Activated CD4-positive, alpha-beta memory T cell treated with anti-CD3 and anti-CD28 coated beads, Interleukin-2, amount 10 ng/mL, durations not matched to agents 7 days and 5 days (primary cell): ENCODE results near the gene ARHGEF12. TPM values are rescaled to one million over a fixed set of nuclear protein-coding genes. Genes with fewer than 3 reads are reported as not detected.
A peak's percentile ranks its signal among the peaks of the same experiment; 100 is the strongest.

Experiments used
- CTCF ChIA-PET: fragments of 350-600 bp; sonication (Branson Sonifier 250); formaldehyde crosslinking; loops from one replicate; lab custom pipeline; 2021; ENCODE audit warnings: antibody characterized with exemption, inconsistent platforms; lab: Charles Lee
- POLR2A ChIA-PET: fragments of 350-600 bp; sonication (Branson Sonifier 250); formaldehyde crosslinking; loops from one replicate; lab custom pipeline; 2021; ENCODE audit warnings: antibody characterized with exemption; lab: Charles Lee
- DNase-seq: peaks from one replicate; pipeline ENCODE4 v3.0.0-alpha.2; 2020
- H3K27ac Mint-ChIP-seq: one replicate; pipeline ENCODE4 v1.8.0; 2021; ENCODE audit warnings: mild to moderate bottlenecking, mixed read lengths
- H3K27me3 Mint-ChIP-seq: one replicate; pipeline ENCODE4 v1.8.0; 2021; ENCODE audit warnings: mixed read lengths
- H3K36me3 Mint-ChIP-seq: one replicate; pipeline ENCODE4 v1.8.0; 2021; ENCODE audit warnings: low read depth, mixed read lengths
- H3K4me1 Mint-ChIP-seq: one replicate; pipeline ENCODE4 v1.8.0; 2021; ENCODE audit warnings: mixed read lengths
- H3K4me3 Mint-ChIP-seq: one replicate; pipeline ENCODE4 v1.8.0; 2021; ENCODE audit warnings: mild to moderate bottlenecking, mixed read lengths
- H3K9me3 Mint-ChIP-seq: one replicate; pipeline ENCODE4 v1.8.0; 2021; ENCODE audit warnings: mixed read lengths
- total RNA-seq, 2 experiments: library from RNA; stranded (reverse); gene quantifications; one replicate each; pipeline ENCODE4 v1.2.3, GENCODE V29; 2021

ARHGEF12 gene
- total RNA-seq, 2 experiments from 2014 or later: 19.7 to 21.5 TPM

- Mint-ChIP-seq H3K9me3 (no peaks in the 10 kb centered on the region), H3K4me1 (peaks cover 17% of the 10 kb centered on the region), H3K4me3 (no peak overlapping the region), H3K27ac (no peak overlapping the region), H3K27me3 (no peaks in the 10 kb centered on the region), H3K36me3 (peaks cover 5% of the 10 kb centered on the region)
- ChIA-PET POLR2A (no interaction called here), CTCF (no interaction called here)
- DNase-seq: no peak
Observed at GRCh38 chr11:120430146-120430545, 93.9 kb downstream of the ARHGEF12 start.

- ChIA-PET CTCF (interaction anchor here (0.6 to 0.7 kb wide), 2 partner anchors 13 to 81 kb away, joined by 3 to 6 read pairs; no protein-coding TSS in a partner anchor), POLR2A (no interaction called here)
- H3K4me3 Mint-ChIP-seq: no peak overlapping the region
Observed at GRCh38 chr11:120431633-120432032, 95.4 kb downstream of the ARHGEF12 start.

GRCh38 chr11:120432056-120433018 is 96.1 kb downstream of the ARHGEF12 start:
- peak overlapping the region; percentile 50 for H3K27ac Mint-ChIP-seq
- POLR2A ChIA-PET: no interaction called here
- H3K9me3 Mint-ChIP-seq: no peaks in the 10 kb centered on the region
- peaks cover 5% of the 10 kb centered on the region for H3K36me3 Mint-ChIP-seq
- DNase-seq: no peak
- H3K27me3 Mint-ChIP-seq: no peaks in the 10 kb centered on the region
- peaks cover 17% of the 10 kb centered on the region for H3K4me1 Mint-ChIP-seq
- CTCF ChIA-PET: interaction anchor here (0.6 to 0.7 kb wide), 2 partner anchors 12 to 81 kb away, joined by 3 to 6 read pairs; no protein-coding TSS in a partner anchor
- H3K4me3 Mint-ChIP-seq: no peak overlapping the region

More at GRCh38 chr11:120431633-120432032, 95.4 kb downstream of the ARHGEF12 start:
- H3K4me1 Mint-ChIP-seq: peaks cover 17% of the 10 kb centered on the region
- no peaks in the 10 kb centered on the region for H3K27me3 Mint-ChIP-seq
- peaks cover 5% of the 10 kb centered on the region for H3K36me3 Mint-ChIP-seq
- no peak overlapping the region for H3K27ac Mint-ChIP-seq
- H3K9me3 Mint-ChIP-seq: no peaks in the 10 kb centered on the region
- DNase-seq: no peak

GRCh38 chr11:120441592-120441991 is 105.4 kb downstream of the ARHGEF12 start:
- Mint-ChIP-seq H3K4me1 (no peaks in the 10 kb centered on the region), H3K9me3 (no peaks in the 10 kb centered on the region), H3K36me3 (peaks cover 2% of the 10 kb centered on the region), H3K27ac (no peak overlapping the region), H3K27me3 (no peaks in the 10 kb centered on the region), H3K4me3 (no peak overlapping the region)
- POLR2A ChIA-PET: no interaction called here
- no peak for DNase-seq
- CTCF ChIA-PET: no interaction called here

GRCh38 chr11:120442031-120442430 is 105.8 kb downstream of the ARHGEF12 start:
- no peak overlapping the region for H3K27ac Mint-ChIP-seq
- no peaks in the 10 kb centered on the region for H3K4me1 Mint-ChIP-seq
- H3K27me3 Mint-ChIP-seq: no peaks in the 10 kb centered on the region
- CTCF ChIA-PET: no interaction called here
- POLR2A ChIA-PET: no interaction called here
- no peaks in the 10 kb centered on the region for H3K9me3 Mint-ChIP-seq
- no peak overlapping the region for H3K4me3 Mint-ChIP-seq
- peaks cover 6% of the 10 kb centered on the region for H3K36me3 Mint-ChIP-seq
- DNase-seq: no peak

- Mint-ChIP-seq H3K9me3 (no peaks in the 10 kb centered on the region), H3K4me1 (no peaks in the 10 kb centered on the region)
- CTCF ChIA-PET: interaction anchor here (1.3 kb wide), 1 partner anchor 21 kb away, joined by 3 read pairs; no protein-coding TSS in a partner anchor
Observed at GRCh38 chr11:120446802-120447201, 110.6 kb downstream of the ARHGEF12 start.

GRCh38 chr11:120448240-120448639 is 112.0 kb downstream of the ARHGEF12 start:
- no peaks in the 10 kb centered on the region for H3K9me3 Mint-ChIP-seq
- POLR2A ChIA-PET: no interaction called here
- H3K27ac Mint-ChIP-seq: no peak overlapping the region
- CTCF ChIA-PET: no interaction called here
- DNase-seq: no peak
- peaks cover 3% of the 10 kb centered on the region for H3K4me1 Mint-ChIP-seq
- H3K27me3 Mint-ChIP-seq: no peaks in the 10 kb centered on the region
- H3K4me3 Mint-ChIP-seq: no peak overlapping the region
- peaks cover 16% of the 10 kb centered on the region for H3K36me3 Mint-ChIP-seq

More at GRCh38 chr11:120446802-120447201, 110.6 kb downstream of the ARHGEF12 start:
- POLR2A ChIA-PET: no interaction called here
- H3K27me3 Mint-ChIP-seq: no peaks in the 10 kb centered on the region
- peaks cover 9% of the 10 kb centered on the region for H3K36me3 Mint-ChIP-seq
- H3K27ac Mint-ChIP-seq: no peak overlapping the region
- no peak for DNase-seq
- H3K4me3 Mint-ChIP-seq: no peak overlapping the region

GRCh38 chr11:120455487-120455886 is 119.3 kb downstream of the ARHGEF12 start:
- Mint-ChIP-seq H3K27ac (no peak overlapping the region), H3K4me3 (no peak overlapping the region), H3K4me1 (peaks cover 6% of the 10 kb centered on the region), H3K9me3 (no peaks in the 10 kb centered on the region), H3K27me3 (no peaks in the 10 kb centered on the region), H3K36me3 (peaks cover 13% of the 10 kb centered on the region)
- CTCF ChIA-PET: no interaction called here
- DNase-seq: no peak
- POLR2A ChIA-PET: no interaction called here

- Mint-ChIP-seq H3K27ac (no peak overlapping the region), H3K27me3 (no peaks in the 10 kb centered on the region), H3K36me3 (peaks cover 25% of the 10 kb centered on the region), H3K9me3 (no peaks in the 10 kb centered on the region), H3K4me3 (no peak overlapping the region), H3K4me1 (peaks cover 5% of the 10 kb centered on the region)
- CTCF ChIA-PET: no interaction called here
- POLR2A ChIA-PET: no interaction called here
- DNase-seq: no peak
Observed at GRCh38 chr11:120457996-120458395, 121.8 kb downstream of the ARHGEF12 start.

- Mint-ChIP-seq H3K36me3 (peaks cover 32% of the 10 kb centered on the region), H3K27ac (no peak overlapping the region), H3K27me3 (no peaks in the 10 kb centered on the region), H3K4me1 (no peaks in the 10 kb centered on the region), H3K9me3 (no peaks in the 10 kb centered on the region), H3K4me3 (no peak overlapping the region)
- ChIA-PET POLR2A (no interaction called here), CTCF (no interaction called here)
- no peak for DNase-seq
Observed at GRCh38 chr11:120462825-120463224, 126.6 kb downstream of the ARHGEF12 start.

GRCh38 chr11:120465921-120466534 is 129.8 kb downstream of the ARHGEF12 start:
- Mint-ChIP-seq H3K9me3 (no peaks in the 10 kb centered on the region), H3K27ac (no peak overlapping the region), H3K36me3 (peaks cover 26% of the 10 kb centered on the region), H3K4me1 (no peaks in the 10 kb centered on the region), H3K27me3 (no peaks in the 10 kb centered on the region), H3K4me3 (no peak overlapping the region)
- ChIA-PET POLR2A (no interaction called here), CTCF (no interaction called here)
- no peak for DNase-seq

- ChIA-PET CTCF (no interaction called here), POLR2A (no interaction called here)
- H3K4me3 Mint-ChIP-seq: no peak overlapping the region
- no peaks in the 10 kb centered on the region for H3K27me3 Mint-ChIP-seq
- H3K4me1 Mint-ChIP-seq: no peaks in the 10 kb centered on the region
- H3K9me3 Mint-ChIP-seq: no peaks in the 10 kb centered on the region
- H3K36me3 Mint-ChIP-seq: peaks cover 13% of the 10 kb centered on the region
- no peak for DNase-seq
- no peak overlapping the region for H3K27ac Mint-ChIP-seq
Observed at GRCh38 chr11:120467627-120468026, 131.4 kb downstream of the ARHGEF12 start.

GRCh38 chr11:120471131-120471530 is 134.9 kb downstream of the ARHGEF12 start:
- DNase-seq: no peak
- no peaks in the 10 kb centered on the region for H3K9me3 Mint-ChIP-seq
- H3K27me3 Mint-ChIP-seq: no peaks in the 10 kb centered on the region
- no peaks in the 10 kb centered on the region for H3K4me1 Mint-ChIP-seq
- H3K27ac Mint-ChIP-seq: no peak overlapping the region
- ChIA-PET POLR2A (no interaction called here), CTCF (no interaction called here)
- H3K36me3 Mint-ChIP-seq: peaks cover 7% of the 10 kb centered on the region
- H3K4me3 Mint-ChIP-seq: no peak overlapping the region
